ENCODE measurements around the gene BCL11B.

DNA sequence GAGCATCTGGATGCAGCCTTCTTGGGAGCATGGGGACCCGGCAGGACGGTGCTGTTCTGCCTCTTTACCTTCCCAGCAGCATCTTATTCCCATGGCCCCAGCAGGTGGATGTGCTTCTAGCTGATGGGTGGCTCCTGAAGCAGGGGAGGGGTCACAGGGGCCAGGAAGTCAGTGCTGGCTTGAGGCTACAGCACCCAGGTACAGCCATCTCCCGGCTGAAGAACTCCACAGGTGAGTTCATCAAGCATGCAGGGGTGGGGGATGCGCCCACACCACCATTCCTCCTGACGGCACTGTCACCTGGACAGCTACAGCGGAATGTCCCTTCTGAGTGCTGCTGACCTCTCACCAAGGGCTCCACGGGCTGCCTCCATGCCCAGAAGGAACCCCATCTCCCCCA is 57.3 kb downstream of the BCL11B start:
- TF ChIP-seq JUND (IDR thresholded peaks at IDR 0.05) (no peak), YY1 (IDR thresholded peaks at IDR 0.05) (no peak), RAD21 (IDR thresholded peaks at IDR 0.05) (no peak), GABPA (IDR thresholded peaks at IDR 0.05 in 1 of 2, conservative IDR thresholded peaks at IDR 0.05 in 1 of 2) (no peak), TAF1 (conservative IDR thresholded peaks at IDR 0.05) (no peak), FOXA1 (IDR thresholded peaks at IDR 0.05) (no peak), HNF4A (conservative IDR thresholded peaks at IDR 0.05) (no peak), EGR1 (IDR thresholded peaks at IDR 0.05; ENCODE audit: low read depth in 2 of 2) (no peak), MAX (IDR thresholded peaks at IDR 0.05) (no peak), SP1 (IDR thresholded peaks at IDR 0.05) (no peak)
- TF ChIP-seq, protein P1, sequence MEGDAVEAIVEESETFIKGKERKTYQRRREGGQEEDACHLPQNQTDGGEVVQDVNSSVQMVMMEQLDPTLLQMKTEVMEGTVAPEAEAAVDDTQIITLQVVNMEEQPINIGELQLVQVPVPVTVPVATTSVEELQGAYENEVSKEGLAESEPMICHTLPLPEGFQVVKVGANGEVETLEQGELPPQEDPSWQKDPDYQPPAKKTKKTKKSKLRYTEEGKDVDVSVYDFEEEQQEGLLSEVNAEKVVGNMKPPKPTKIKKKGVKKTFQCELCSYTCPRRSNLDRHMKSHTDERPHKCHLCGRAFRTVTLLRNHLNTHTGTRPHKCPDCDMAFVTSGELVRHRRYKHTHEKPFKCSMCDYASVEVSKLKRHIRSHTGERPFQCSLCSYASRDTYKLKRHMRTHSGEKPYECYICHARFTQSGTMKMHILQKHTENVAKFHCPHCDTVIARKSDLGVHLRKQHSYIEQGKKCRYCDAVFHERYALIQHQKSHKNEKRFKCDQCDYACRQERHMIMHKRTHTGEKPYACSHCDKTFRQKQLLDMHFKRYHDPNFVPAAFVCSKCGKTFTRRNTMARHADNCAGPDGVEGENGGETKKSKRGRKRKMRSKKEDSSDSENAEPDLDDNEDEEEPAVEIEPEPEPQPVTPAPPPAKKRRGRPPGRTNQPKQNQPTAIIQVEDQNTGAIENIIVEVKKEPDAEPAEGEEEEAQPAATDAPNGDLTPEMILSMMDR (IDR thresholded peaks at IDR 0.05; ENCODE audit: low read depth, low read length, missing input control) = no peak
- TF ChIP-seq, protein P2, sequence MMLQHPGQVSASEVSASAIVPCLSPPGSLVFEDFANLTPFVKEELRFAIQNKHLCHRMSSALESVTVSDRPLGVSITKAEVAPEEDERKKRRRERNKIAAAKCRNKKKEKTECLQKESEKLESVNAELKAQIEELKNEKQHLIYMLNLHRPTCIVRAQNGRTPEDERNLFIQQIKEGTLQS (IDR thresholded peaks at IDR 0.05) = no peak
- TF ChIP-seq, protein P3, sequence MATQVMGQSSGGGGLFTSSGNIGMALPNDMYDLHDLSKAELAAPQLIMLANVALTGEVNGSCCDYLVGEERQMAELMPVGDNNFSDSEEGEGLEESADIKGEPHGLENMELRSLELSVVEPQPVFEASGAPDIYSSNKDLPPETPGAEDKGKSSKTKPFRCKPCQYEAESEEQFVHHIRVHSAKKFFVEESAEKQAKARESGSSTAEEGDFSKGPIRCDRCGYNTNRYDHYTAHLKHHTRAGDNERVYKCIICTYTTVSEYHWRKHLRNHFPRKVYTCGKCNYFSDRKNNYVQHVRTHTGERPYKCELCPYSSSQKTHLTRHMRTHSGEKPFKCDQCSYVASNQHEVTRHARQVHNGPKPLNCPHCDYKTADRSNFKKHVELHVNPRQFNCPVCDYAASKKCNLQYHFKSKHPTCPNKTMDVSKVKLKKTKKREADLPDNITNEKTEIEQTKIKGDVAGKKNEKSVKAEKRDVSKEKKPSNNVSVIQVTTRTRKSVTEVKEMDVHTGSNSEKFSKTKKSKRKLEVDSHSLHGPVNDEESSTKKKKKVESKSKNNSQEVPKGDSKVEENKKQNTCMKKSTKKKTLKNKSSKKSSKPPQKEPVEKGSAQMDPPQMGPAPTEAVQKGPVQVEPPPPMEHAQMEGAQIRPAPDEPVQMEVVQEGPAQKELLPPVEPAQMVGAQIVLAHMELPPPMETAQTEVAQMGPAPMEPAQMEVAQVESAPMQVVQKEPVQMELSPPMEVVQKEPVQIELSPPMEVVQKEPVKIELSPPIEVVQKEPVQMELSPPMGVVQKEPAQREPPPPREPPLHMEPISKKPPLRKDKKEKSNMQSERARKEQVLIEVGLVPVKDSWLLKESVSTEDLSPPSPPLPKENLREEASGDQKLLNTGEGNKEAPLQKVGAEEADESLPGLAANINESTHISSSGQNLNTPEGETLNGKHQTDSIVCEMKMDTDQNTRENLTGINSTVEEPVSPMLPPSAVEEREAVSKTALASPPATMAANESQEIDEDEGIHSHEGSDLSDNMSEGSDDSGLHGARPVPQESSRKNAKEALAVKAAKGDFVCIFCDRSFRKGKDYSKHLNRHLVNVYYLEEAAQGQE (IDR thresholded peaks at IDR 0.05) = no peak

All from liver (tissue), 3 donors.